ENCODE data around the gene POU2F2. TPM values are rescaled to one million over a fixed set of nuclear protein-coding genes. Genes with fewer than 3 reads are reported as not detected.

POU2F2 gene
- total and polyA plus RNA-seq, 9 of the 15 experiments (the other 6 are each of a cell fraction or from before 2014, with no cell fraction given) = 0.03 to 0.68 (median 0.14) TPM

GRCh38 chr19:42081584-42082203 is 50.6 kb downstream of the POU2F2 start:
- DNase-seq (ENCODE audit: extremely low read depth in 1 of 4, low spot score in 3 of 4) (peak in 1 of 4 experiments; percentile 46), FAIRE-seq (peak; percentile 81), ATAC-seq (peak; percentile 84)
- Histone ChIP-seq H3K4me3 (no peak overlapping the region), H3K27ac (ENCODE audit: extremely low read depth, low read depth, low read length) (no peak overlapping the region), H2AFZ (ENCODE audit: low read depth, low read length) (no peak overlapping the region), H3K27me3 (ENCODE audit: control insufficient read depth in 2 of 2, insufficient read depth in 2 of 2, low read length in 2 of 2) (no peaks in the 10 kb centered on the region), H3K79me2 (ENCODE audit: control insufficient read depth, insufficient read depth, low read length) (peaks cover 27% of the 10 kb centered on the region), H3K9me3 (replicated peaks; ENCODE audit: control insufficient read depth, insufficient read depth, low read depth, low read length) (no peaks in the 10 kb centered on the region), H3K36me3 (ENCODE audit: control insufficient read depth, insufficient read depth, low read length) (peaks cover 45% of the 10 kb centered on the region), H3K4me1 (replicated peaks in 1 of 2; ENCODE audit: control insufficient read depth in 2 of 2, insufficient read depth in 2 of 2, low read length in 2 of 2) (peaks cover 11 to 33% of the 10 kb centered on the region in 2 experiments; a peak in 4 of 5 replicates), H3K4me2 (ENCODE audit: insufficient read depth, low read length) (no peak overlapping the region), H3K9ac (ENCODE audit: insufficient read depth in 1 of 2, low read depth in 2 of 2, low read length in 2 of 2) (no peak overlapping the region), H3K9me1 (ENCODE audit: control insufficient read depth, insufficient read depth, low read length) (no peaks in the 10 kb centered on the region), H4K20me1 (replicated peaks; ENCODE audit: control insufficient read depth, insufficient read depth, low read length) (peaks cover 15% of the 10 kb centered on the region)
- ChIA-PET CTCF (ENCODE audit: low intra/inter-chr PET ratio) (no interaction called here), POLR2A (interaction anchor here (0.6 to 1.2 kb wide), 5 partner anchors 15 to 650 kb away, joined by 3 read pairs; no protein-coding TSS in a partner anchor)
- TF ChIP-seq TGIF2 (CRISPR knock-in tag; IDR thresholded peaks at IDR 0.05) = no peak
- TF ChIP-seq CTCF (IDR thresholded peaks at IDR 0.05 in 2 of 3, conservative IDR thresholded peaks at IDR 0.05 in 1 of 3; ENCODE audit: insufficient read depth in 2 of 3, low read depth in 1 of 3, low read length in 3 of 3) = peak; percentile 57 to 60 (median 59)
- no peak for TF ChIP-seq PHTF2 (CRISPR knock-in tag; IDR thresholded peaks at IDR 0.05)
- peak; percentile 42; the same call in 1 of the 2 replicates for TF ChIP-seq MTA3 (IDR thresholded peaks at IDR 0.05; ENCODE audit: borderline replicate concordance)
- TF ChIP-seq HNRNPK (IDR thresholded peaks at IDR 0.05; ENCODE audit: low read depth, low read length, poor library complexity, severe bottlenecking) = no peak
- TF ChIP-seq ZNF121 (CRISPR knock-in tag; conservative IDR thresholded peaks at IDR 0.05) = no peak
- TF ChIP-seq POLR2A (conservative IDR thresholded peaks at IDR 0.05) = 0 out of 2 replicates have a peak, but pooled peaks have one; percentile 29
- peak in 1 of 2 experiments; percentile 37; a peak in 1 of 4 replicates for TF ChIP-seq RAD21 (CRISPR knock-in tag; conservative IDR thresholded peaks at IDR 0.05 in 1 of 2, IDR thresholded peaks at IDR 0.05 in 1 of 2)
- BruUV-seq (replicated peaks) = no TSS peak
- intact Hi-C loops (cut with micrococcal nuclease) (no loop called here), in situ Hi-C loops (cut with MboI) (no loop called here)
- WGBS (ENCODE audit: insufficient coverage, low coverage, missing lambda C conversion rate) = 84% methylated on average over 2 of the region's 2 CpGs

Data from K562 (cell line).